ENCODE measurements around the gene DNAH14. TPM values are rescaled to one million over a fixed set of nuclear protein-coding genes. Genes with fewer than 3 reads are reported as not detected.

The DNAH14 gene
- total and polyA plus RNA-seq, 9 donors, result 3.7 to 61.4 (median 24.2) TPM

GRCh38 chr1:225446981-225447615 is 517.6 kb downstream of the DNAH14 start:
- WGBS, 3 donors, result 27 to 39% (median 32%) methylated on average over 9 of the region's 9 CpGs
- TF ChIP-seq, protein P1, sequence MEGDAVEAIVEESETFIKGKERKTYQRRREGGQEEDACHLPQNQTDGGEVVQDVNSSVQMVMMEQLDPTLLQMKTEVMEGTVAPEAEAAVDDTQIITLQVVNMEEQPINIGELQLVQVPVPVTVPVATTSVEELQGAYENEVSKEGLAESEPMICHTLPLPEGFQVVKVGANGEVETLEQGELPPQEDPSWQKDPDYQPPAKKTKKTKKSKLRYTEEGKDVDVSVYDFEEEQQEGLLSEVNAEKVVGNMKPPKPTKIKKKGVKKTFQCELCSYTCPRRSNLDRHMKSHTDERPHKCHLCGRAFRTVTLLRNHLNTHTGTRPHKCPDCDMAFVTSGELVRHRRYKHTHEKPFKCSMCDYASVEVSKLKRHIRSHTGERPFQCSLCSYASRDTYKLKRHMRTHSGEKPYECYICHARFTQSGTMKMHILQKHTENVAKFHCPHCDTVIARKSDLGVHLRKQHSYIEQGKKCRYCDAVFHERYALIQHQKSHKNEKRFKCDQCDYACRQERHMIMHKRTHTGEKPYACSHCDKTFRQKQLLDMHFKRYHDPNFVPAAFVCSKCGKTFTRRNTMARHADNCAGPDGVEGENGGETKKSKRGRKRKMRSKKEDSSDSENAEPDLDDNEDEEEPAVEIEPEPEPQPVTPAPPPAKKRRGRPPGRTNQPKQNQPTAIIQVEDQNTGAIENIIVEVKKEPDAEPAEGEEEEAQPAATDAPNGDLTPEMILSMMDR (IDR thresholded peaks at IDR 0.05), result no peak
- no peak for TF ChIP-seq POLR2A (IDR thresholded peaks at IDR 0.05)
- TF ChIP-seq EP300 (IDR thresholded peaks at IDR 0.05), result no peak
- Histone ChIP-seq H3K36me3 (no peaks in the 10 kb centered on the region), H3K27ac (peak overlapping the region; percentile 59 to 71), H3K9me3 (no peaks in the 10 kb centered on the region), H3K4me3 (no peak overlapping the region), H3K4me1 (ENCODE audit: insufficient read depth) (peaks cover 12% of the 10 kb centered on the region), H3K27me3 (no peaks in the 10 kb centered on the region)
- DNase-seq, result no peak
- intact Hi-C loops (cut with DNase I), result no loop called here

DNA sequence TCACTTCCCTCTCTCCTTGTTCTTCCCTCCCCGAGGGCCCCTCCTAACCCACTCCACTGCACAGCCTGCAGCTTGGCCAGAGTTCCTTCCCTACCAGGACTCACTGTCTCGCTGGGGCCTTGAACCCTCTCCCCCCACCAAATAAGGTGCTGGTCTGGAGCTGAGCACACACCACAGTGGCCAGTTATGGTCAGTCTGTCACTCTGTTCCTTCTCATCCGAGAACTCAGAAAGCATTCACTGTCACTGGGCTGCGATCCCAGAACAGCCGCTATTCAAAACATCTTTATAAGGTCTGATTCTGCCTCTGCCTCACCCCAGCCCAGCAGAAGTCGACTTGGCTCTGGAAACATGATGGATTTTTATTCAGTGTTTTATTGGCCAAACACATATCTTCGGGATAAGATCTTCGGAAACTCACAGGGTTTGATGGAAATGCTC is 518.2 kb downstream of the DNAH14 start:
- Histone ChIP-seq H3K9me3 (no peaks in the 10 kb centered on the region), H3K36me3 (no peaks in the 10 kb centered on the region), H3K4me1 (ENCODE audit: insufficient read depth) (peaks cover 12% of the 10 kb centered on the region), H3K27me3 (no peaks in the 10 kb centered on the region), H3K4me3 (no peak overlapping the region), H3K27ac (peak overlapping the region; percentile 59 to 71)
- 4 to 14% (median 8%) methylated on average over 8 of the region's 8 CpGs for WGBS, 3 donors
- peak; percentile 69 to 85 (median 74) for DNase-seq
- intact Hi-C loops (cut with DNase I), result no loop called here
- TF ChIP-seq, protein P1 (IDR thresholded peaks at IDR 0.05), result no peak
- TF ChIP-seq EP300 (IDR thresholded peaks at IDR 0.05), result peak; percentile 25

GRCh38 chr1:225448146-225448805 is 518.8 kb downstream of the DNAH14 start:
- intact Hi-C loops (cut with DNase I), result no loop called here
- TF ChIP-seq POLR2A (IDR thresholded peaks at IDR 0.05), result no peak
- TF ChIP-seq, protein P1 (IDR thresholded peaks at IDR 0.05), result no peak
- peaks cover 12% of the 10 kb centered on the region for H3K4me1 ChIP-seq (ENCODE audit: insufficient read depth)

More at GRCh38 chr1:225448146-225448805, 518.8 kb downstream of the DNAH14 start:
- H3K27ac ChIP-seq, result peak overlapping the region; percentile 1 to 71
- WGBS, 3 donors, result 30 to 40% (median 31%) methylated on average over 9 of the region's 9 CpGs
- H3K36me3 ChIP-seq, result no peaks in the 10 kb centered on the region
- peak in 1 of 5 donors; percentile 31 for DNase-seq
- H3K4me3 ChIP-seq, result no peak overlapping the region
- H3K27me3 ChIP-seq, result no peaks in the 10 kb centered on the region
- H3K9me3 ChIP-seq, result no peaks in the 10 kb centered on the region
